GM13977 (cell line): ENCODE data around the gene ZMAT5.

Source experiments
- DNase-seq: peaks from one replicate; pipeline ENCODE4 v3.0.0; 2012; ENCODE audit warnings: low spot score
- in situ Hi-C: fragments of 300-500 bp; cut with MboI; formaldehyde crosslinking; loops from one replicate; pipeline ENCODE4 v1.12.0; 2022; ENCODE audit warnings: low sequenced_read_pairs, low pct_unique_long_range_greater_than_20kb, mixed read lengths, inconsistent platforms; ENCODE audit not compliant: unreplicated experiment
- TF ChIP-seq, protein P1 (sequence below): IDR thresholded peaks from 2 replicates; pipeline ENCODE4 v1.5.1; 2012; ENCODE audit warnings: mild to moderate bottlenecking, control low read depth; ENCODE audit not compliant: insufficient read depth; ENCODE audit errors: extremely low read depth, missing control alignments

ZMAT5 gene

DNA sequence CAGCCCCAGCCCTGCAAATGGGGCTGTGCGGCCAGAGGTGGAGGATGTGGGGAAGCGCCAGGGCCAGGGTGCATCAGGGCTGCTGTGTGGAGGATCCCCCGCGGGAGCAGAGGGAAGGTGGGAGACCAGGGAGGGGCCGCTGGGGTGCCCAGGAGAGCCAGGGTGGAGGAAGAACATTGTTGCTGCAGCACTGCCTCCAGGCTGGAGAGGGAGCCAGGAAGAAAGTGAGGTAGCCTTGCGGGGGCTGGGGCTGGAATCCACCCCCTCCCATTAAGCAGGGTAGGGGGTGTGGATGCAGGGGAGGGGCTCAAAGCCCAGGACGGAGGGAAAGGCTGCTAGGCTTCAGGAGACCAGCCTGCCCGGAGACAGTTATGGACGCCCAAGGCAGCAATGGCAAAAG lies 32.0 kb downstream of the ZMAT5 start:
- TF ChIP-seq, protein P1, sequence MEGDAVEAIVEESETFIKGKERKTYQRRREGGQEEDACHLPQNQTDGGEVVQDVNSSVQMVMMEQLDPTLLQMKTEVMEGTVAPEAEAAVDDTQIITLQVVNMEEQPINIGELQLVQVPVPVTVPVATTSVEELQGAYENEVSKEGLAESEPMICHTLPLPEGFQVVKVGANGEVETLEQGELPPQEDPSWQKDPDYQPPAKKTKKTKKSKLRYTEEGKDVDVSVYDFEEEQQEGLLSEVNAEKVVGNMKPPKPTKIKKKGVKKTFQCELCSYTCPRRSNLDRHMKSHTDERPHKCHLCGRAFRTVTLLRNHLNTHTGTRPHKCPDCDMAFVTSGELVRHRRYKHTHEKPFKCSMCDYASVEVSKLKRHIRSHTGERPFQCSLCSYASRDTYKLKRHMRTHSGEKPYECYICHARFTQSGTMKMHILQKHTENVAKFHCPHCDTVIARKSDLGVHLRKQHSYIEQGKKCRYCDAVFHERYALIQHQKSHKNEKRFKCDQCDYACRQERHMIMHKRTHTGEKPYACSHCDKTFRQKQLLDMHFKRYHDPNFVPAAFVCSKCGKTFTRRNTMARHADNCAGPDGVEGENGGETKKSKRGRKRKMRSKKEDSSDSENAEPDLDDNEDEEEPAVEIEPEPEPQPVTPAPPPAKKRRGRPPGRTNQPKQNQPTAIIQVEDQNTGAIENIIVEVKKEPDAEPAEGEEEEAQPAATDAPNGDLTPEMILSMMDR = no peak
- in situ Hi-C loops = no loop called here
- DNase-seq = no peak

- in situ Hi-C loops = no loop called here
- TF ChIP-seq, protein P1 = no peak
- DNase-seq = no peak
Measured at GRCh38 chr22:29734406-29734805, 32.4 kb downstream of the ZMAT5 start.

DNA sequence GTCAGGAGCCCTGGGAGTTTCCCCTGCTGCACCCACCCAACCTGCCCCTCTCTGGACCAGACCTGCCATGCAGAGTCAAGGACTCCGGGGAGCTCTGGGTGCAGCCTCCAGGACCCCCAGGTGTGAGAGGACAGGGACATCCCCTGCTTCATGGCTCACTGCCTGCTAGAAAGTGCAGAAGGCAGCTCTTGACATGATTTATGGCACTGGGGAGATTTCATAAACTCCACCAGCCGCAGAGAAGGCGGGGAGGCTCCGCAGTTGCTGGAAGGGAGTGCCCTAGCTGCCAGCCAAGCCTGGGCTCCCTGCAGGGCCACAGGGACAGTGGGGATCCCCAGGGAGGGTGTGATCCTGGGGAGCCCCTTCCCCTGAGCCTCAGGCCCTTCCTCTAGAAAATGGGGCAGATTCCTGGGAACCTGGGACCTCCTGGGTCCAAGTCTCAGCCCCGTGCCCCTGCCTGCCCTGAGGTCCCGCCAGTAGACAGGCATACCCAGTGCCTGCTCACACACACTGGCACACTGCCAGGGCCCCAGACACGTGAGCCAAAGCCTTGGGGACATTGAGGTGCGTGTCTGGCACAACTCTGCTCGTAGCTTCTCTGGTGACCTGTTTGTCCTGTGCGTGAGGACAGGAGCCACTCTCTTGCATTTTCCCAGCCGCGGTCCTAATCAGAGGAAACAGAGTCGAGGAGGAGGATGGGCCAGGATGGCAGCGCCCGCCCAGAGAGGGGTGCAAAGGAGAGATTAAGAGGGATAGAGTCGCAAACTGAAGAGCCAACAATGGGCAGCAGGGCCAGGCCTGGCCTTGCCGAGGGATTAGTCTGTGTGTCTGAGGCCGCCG lies 33.2 kb downstream of the ZMAT5 start:
- DNase-seq = peak; percentile 70
- TF ChIP-seq, protein P1 = no peak
- in situ Hi-C loops = no loop called here

GRCh38 chr22:29732883-29733282 lies 33.9 kb downstream of the ZMAT5 start:
- TF ChIP-seq, protein P1 = no peak
- no peak for DNase-seq
- in situ Hi-C loops = no loop called here

GRCh38 chr22:29731058-29731850 lies 35.6 kb downstream of the ZMAT5 start:
- TF ChIP-seq, protein P1 = no peak
- no peak for DNase-seq
- in situ Hi-C loops = no loop called here

DNA sequence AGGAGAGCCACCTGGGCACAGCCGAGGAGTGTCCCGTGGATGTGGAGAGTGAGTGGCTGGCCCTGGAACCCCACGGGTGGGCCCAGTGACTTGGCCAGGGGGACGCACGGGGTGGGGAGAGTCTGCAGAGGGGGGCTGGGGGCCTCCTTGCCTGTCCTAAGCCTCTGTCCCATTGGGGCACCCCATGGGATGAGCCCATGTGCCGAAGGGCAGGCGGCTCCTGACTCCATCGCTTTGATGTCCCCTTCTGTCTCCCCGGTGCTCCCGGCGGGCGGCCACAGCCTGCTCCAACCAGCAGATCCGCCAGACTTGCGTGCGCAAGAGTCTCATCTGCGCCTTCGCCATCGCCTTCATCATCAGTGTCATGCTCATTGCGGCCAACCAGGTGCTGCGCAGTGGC lies 37.6 kb downstream of the ZMAT5 start:
- in situ Hi-C loops = no loop called here
- TF ChIP-seq, protein P1 = no peak
- DNase-seq = no peak
